A673 (cell line): ENCODE data around the gene ARMH3. TPM values are rescaled to one million over a fixed set of nuclear protein-coding genes. Genes with fewer than 3 reads are reported as not detected.

ENCODE experiments used
- BruUV-seq: library from RNA; stranded (reverse); fragments of 400-500 nt; replicated peaks from 2 replicates; lab custom pipeline; 2021; lab: Mats Ljungman, UMichigan
- CTCF ChIA-PET: fragments of 300-600 bp; sonication (Branson Sonifier 250); formaldehyde crosslinking; loops from one replicate; lab custom pipeline; 2022; ENCODE audit warnings: antibody characterized with exemption; lab: Charles Lee
- POLR2A ChIA-PET: fragments of 300-600 bp; sonication (Branson Sonifier 250); formaldehyde crosslinking; loops from one replicate; lab custom pipeline; 2022; ENCODE audit warnings: antibody characterized with exemption; ENCODE audit not compliant: low non-redundant PET; lab: Charles Lee
- DNase-seq: peaks from one replicate; pipeline ENCODE4 v3.0.0-alpha.2; 2015; ENCODE audit warnings: low spot score
- H3K27ac ChIP-seq: fragments of 200-600 bp; sonication (generic); 2 replicates; pipeline ENCODE4 v1.5.1; 2016; ENCODE audit warnings: mixed run types, low read depth, mild to moderate bottlenecking, mixed read lengths, antibody characterized with exemption, low read length; ENCODE audit not compliant: poor library complexity, severe bottlenecking
- H3K27me3 ChIP-seq: fragments of 200-600 bp; sonication (generic); replicated peaks from 2 replicates; pipeline ENCODE4 v1.6.1; 2017; ENCODE audit warnings: mixed run types, low read depth, mild to moderate bottlenecking, mixed read lengths, antibody characterized with exemption, low read length; ENCODE audit not compliant: insufficient read depth, poor library complexity
- H3K36me3 ChIP-seq: fragments of 200-600 bp; sonication (generic); 2 replicates; pipeline ENCODE4 v1.6.1; 2016; ENCODE audit warnings: mixed run types, mild to moderate bottlenecking, mixed read lengths, antibody characterized with exemption, low read length; ENCODE audit not compliant: insufficient read depth, poor library complexity, severe bottlenecking
- H3K4me1 ChIP-seq: fragments of 200-600 bp; sonication (generic); 2 replicates; pipeline ENCODE4 v1.6.1; 2017; ENCODE audit warnings: mixed run types, mild to moderate bottlenecking, mixed read lengths, antibody characterized with exemption, low read length; ENCODE audit not compliant: insufficient read depth, poor library complexity, severe bottlenecking
- H3K4me3 ChIP-seq: fragments of 200-600 bp; sonication (generic); 2 replicates; pipeline ENCODE4 v1.5.1; 2016; ENCODE audit warnings: low read depth, mixed run types, mild to moderate bottlenecking, mixed read lengths, low read length; ENCODE audit not compliant: poor library complexity, severe bottlenecking
- H3K9me3 ChIP-seq: fragments of 200-600 bp; sonication (generic); 2 replicates; pipeline ENCODE4 v1.6.1; 2016; ENCODE audit warnings: mixed run types, low read depth, mild to moderate bottlenecking, mixed read lengths, antibody characterized with exemption, low read length; ENCODE audit not compliant: poor library complexity, severe bottlenecking
- CTCF ChIP-seq: fragments of 300-800, 200-600 bp; sonication (generic); conservative IDR thresholded peaks from 2 replicates; pipeline ENCODE4 v1.5.1; 2017; ENCODE audit warnings: low read depth, mild to moderate bottlenecking, antibody characterized with exemption, low read length, moderate library complexity, mixed read lengths
- EZH2 ChIP-seq: fragments of 200-600 bp; sonication (generic); IDR thresholded peaks from 2 replicates; pipeline ENCODE4 v1.6.1; 2017; ENCODE audit warnings: borderline replicate concordance, low read depth, mild to moderate bottlenecking, mixed read lengths, antibody characterized with exemption, low read length; ENCODE audit not compliant: poor library complexity, severe bottlenecking
- intact Hi-C: fragments of 100-400 bp; cut with micrococcal nuclease; formaldehyde crosslinking; loops from one replicate; pipeline ENCODE4 v1.10.0; 2022; ENCODE audit not compliant: unreplicated experiment
- total RNA-seq: library from RNA; stranded (reverse); gene quantifications from 2 replicates; pipeline ENCODE4 v1.2.3, GENCODE V29; 2021

ARMH3 gene
- total RNA-seq, 1 experiment from 2014 or later, result 17.8 TPM

GRCh38 chr10:102066399-102067088 lies 10.6 kb upstream of the ARMH3 start:
- no peak for DNase-seq
- TF ChIP-seq CTCF (no peak), EZH2 (no peak)
- peaks cover 9% of the 10 kb centered on the region for H3K4me1 ChIP-seq
- H3K9me3 ChIP-seq, result no peaks in the 10 kb centered on the region
- H3K27me3 ChIP-seq, result no peaks in the 10 kb centered on the region
- H3K36me3 ChIP-seq, result no peaks in the 10 kb centered on the region
- intact Hi-C loops, result no loop called here
- ChIA-PET POLR2A (no interaction called here), CTCF (interaction anchor here (1.3 kb wide), 1 partner anchor 226 kb away, joined by 6 read pairs; no protein-coding TSS in a partner anchor)
- H3K4me3 ChIP-seq, result peak overlapping the region; percentile 89
- H3K27ac ChIP-seq, result peak overlapping the region; percentile 80
- no TSS peak for BruUV-seq

GRCh38 chr10:102065561-102066398 lies 9.8 kb upstream of the ARMH3 start:
- CTCF ChIA-PET, result interaction anchor here (1.3 kb wide), 1 partner anchor 225 kb away, joined by 6 read pairs; no protein-coding TSS in a partner anchor
- peak overlapping the region; percentile 80 for H3K27ac ChIP-seq
- BruUV-seq, result no TSS peak
- H3K4me1 ChIP-seq, result peaks cover 9% of the 10 kb centered on the region
- no peak for DNase-seq
- no peaks in the 10 kb centered on the region for H3K9me3 ChIP-seq
- intact Hi-C loops, result no loop called here
- POLR2A ChIA-PET, result interaction anchor here (0.6 kb wide), 1 partner anchor 89 kb away, joined by 11 read pairs; no protein-coding TSS in a partner anchor
- H3K4me3 ChIP-seq, result peak overlapping the region; percentile 89
- H3K36me3 ChIP-seq, result no peaks in the 10 kb centered on the region
- no peak for TF ChIP-seq EZH2
- TF ChIP-seq CTCF, result no peak
- H3K27me3 ChIP-seq, result no peaks in the 10 kb centered on the region

- H3K27me3 ChIP-seq, result no peaks in the 10 kb centered on the region
- TF ChIP-seq EZH2 (no peak), CTCF (peak; percentile 25; the same call in 1 of the 2 replicates)
- H3K4me3 ChIP-seq, result peak within 1 kb of the TSS; percentile 89
- CTCF ChIA-PET, result no interaction called here
- H3K27ac ChIP-seq, result peak within 1 kb of the TSS; percentile 80
- no peaks in the 10 kb centered on the region for H3K36me3 ChIP-seq
- H3K9me3 ChIP-seq, result no peaks in the 10 kb centered on the region
- BruUV-seq, result no TSS peak
- intact Hi-C loops, result no loop called here
- H3K4me1 ChIP-seq, result peaks cover 9% of the 10 kb centered on the region
- POLR2A ChIA-PET, result interaction anchor here (0.6 kb wide), 1 partner anchor 90 kb away, joined by 11 read pairs; no protein-coding TSS in a partner anchor
- DNase-seq, result peak; percentile 91
Observed at GRCh38 chr10:102064868-102065560, 9.0 kb upstream of the ARMH3 start, which contains the start of gene HPS6. Gene HPS6, plus strand, starts transcription at chr10:102065349. Its CDS starts 126 bp downstream, at chr10:102065475.
